ENCODE data around the gene KLHL6.
"Not testable (repeated sequence)": the region's sequence is repeated elsewhere in the genome, so short reads cannot be mapped to it uniquely, and the experiment has no call there.

KLHL6 gene

DNA sequence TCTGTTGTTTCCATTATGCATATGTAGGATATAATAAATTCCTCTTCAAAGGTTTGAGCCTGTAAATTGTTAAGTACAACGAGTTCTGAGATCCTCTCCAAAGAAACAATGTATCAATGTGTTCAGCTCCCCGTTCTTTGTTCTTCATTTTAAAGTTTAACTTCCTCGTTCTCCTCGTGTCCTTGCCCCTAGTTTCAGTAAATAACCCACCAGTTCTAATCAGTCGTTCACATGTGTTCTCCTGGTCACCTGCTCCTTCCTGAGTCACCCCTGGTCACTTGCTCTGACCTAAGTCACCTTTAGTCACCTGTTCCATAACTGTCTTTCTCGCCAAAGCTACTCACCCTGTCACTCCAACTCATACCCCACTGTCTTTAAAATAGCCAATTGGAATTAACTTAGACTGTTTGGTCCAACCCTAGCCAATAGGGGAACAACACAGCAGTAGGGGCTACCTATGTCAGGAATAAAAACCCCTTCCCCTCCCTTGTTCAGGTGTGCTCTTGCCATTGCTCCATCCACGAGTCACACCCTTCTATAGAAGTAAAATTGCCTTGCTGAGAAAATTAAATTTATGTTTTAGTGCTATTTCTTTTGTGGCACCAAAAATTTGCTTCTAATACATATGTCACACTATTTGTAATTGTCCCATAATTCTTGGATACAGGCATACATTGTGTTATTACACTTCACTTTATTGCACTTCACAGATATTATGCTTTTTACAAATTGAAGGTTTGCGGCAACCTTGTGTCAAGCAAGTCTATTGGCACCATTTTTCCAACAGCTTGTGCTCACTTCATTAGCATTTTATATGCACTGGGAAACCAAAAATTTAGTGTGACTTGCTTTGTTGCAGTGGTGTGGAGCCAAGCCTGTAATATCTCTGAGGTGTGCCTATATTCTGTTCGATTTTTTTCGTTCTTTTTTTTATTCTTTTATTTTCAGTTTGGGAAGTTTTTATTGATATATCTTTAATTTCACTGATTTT is 111.8 kb downstream of the KLHL6 start:
- DNase-seq: no peak

DNA sequence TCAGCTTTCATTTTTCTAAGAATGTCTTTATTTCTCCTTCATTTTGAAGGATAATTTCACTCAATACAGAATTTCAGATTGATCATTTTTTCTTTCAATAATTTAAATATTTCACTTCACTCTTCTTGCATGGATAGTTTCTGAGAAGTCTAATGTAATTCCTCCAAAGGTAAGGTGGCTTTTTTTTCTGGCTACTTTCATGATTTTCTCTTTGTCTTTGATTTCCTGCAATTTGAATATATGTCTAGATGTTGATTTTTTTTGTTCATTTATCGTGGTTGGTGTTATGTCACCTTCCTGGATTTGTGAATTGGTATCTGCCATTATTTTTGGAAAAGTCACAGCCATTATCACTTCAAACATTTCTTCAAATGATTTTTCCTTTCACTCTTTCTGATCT is 112.5 kb downstream of the KLHL6 start:
- DNase-seq: no peak

DNA sequence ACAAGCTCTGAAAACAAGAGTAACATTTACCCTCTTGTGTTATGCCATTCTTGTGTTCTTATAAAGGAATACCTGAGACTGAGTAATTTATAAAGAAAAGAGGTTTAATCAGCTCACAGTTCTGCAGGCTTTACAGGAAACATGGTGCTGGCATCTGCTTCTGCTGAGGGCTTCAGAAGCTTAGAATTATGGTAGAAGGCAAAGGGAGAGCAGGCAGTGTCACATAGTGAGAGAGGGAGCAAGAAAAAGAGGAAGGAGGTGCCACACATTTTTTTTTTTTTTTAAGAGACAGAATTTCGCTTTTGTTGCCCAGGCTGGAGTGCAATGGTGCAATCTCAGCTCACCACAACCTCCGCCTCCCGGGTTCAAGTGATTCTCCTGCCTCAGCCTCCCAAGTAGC is 115.0 kb downstream of the KLHL6 start:
- DNase-seq: not testable (repeated sequence)

DNA sequence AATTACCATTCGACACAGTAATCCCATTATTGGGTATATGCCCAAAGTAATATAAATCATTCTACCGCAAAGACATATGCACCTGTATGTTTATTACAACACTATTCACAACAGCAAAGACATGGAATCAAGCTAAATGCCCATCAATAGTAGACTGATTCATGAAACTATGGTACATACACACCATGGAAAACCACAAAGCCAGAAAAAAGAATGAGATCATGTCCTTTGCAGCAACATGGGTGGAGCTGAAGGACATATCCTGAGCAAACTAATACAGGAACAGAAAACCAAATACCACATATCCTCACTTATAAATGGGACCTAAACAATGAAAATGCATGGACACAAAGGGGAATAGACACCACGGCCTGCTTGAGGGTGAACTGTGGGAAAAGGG is 116.0 kb downstream of the KLHL6 start:
- DNase-seq: no peak

DNA sequence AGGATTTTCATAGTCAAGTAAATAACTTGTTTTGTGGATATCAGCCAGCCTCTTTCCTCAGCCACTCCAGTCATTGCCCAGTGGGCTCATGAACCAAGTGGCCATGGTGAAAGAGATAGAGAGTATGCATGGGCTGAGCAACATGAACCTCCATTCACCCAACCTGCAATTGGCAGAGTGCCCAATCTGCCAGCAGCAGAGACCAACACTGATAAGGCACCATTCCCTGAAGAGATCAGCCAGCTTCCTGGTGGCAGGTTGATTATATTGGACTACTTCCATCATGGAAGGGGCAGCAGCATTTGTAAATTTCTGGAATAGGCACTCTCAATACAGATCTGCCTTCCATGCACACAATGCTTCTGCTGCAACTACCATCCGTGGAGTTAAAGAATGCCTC is 116.8 kb downstream of the KLHL6 start:
- DNase-seq: no peak

DNA sequence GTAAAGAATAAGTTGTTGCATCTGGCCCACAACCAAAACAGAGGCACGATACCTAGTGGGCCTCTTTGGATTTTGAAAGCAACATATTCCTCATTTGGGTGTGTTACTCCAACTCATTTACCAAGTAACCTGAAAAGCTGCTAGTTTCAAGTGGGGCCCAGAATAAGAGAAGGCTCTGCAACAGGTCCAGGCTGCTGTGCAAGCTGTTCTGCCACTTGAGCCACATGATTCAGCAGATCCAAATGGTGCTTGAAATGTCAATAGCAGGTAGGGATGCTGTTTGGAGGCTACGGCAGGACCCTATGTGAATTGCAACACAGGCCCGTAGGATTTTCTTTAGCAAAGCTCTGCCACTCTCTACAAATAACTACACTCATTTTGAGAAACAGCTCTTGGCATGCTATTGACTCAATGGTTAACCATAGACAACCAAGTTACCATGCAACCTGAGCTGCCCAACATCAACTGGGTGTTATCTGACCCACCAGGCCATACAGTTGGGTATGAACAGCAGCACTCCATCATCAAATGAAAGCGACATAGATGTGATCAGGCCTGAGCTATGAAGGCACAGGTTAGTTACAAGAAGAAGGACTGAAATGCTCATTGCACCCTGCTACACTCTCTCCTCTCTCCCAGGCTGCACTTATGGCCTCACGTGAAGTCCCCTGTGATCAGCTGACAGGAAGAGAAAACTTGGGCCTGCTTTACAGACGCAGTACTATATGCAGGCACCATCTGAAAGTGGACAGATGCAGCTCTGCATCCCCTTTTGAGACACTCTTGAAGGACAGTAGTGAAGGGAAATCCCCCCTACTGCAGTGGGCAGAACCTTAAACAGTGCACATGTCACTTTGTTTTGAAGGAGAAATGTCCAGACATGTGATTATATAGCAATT is 117.6 kb downstream of the KLHL6 start:
- DNase-seq: no peak
